Pulmonary artery endothelial cell (primary cell): ENCODE results near the gene SGMS1. TPM values are rescaled to one million over a fixed set of nuclear protein-coding genes. Genes with fewer than 3 reads are reported as not detected.
"Not testable (repeated sequence)": the region's sequence is repeated elsewhere in the genome, so short reads cannot be mapped to it uniquely, and the experiment has no call there.

Source experiments
- DNase-seq: peaks from one replicate; pipeline ENCODE4 v3.0.0-alpha.2; 2011; ENCODE audit warnings: low read depth, low spot score
- total RNA-seq: library from RNA; depleted of rRNA; stranded (reverse); fragments of >200 nt; gene quantifications from 2 replicates; pipeline ENCODE4 v1.2.3, GENCODE V29; 2014

SGMS1 gene
- total RNA-seq, 1 donor from 2014 or later: 34.2 TPM

GRCh38 chr10:50275650-50276235, 348.0 kb downstream of the SGMS1 start:
- DNase-seq: no peak

GRCh38 chr10:50272531-50272930, 351.2 kb downstream of the SGMS1 start:
- DNase-seq: no peak

- DNase-seq: no peak
Observed at GRCh38 chr10:50271564-50272250, 352.0 kb downstream of the SGMS1 start.

- not testable (repeated sequence) for DNase-seq
Observed at GRCh38 chr10:50267877-50268276, 355.9 kb downstream of the SGMS1 start.

DNA sequence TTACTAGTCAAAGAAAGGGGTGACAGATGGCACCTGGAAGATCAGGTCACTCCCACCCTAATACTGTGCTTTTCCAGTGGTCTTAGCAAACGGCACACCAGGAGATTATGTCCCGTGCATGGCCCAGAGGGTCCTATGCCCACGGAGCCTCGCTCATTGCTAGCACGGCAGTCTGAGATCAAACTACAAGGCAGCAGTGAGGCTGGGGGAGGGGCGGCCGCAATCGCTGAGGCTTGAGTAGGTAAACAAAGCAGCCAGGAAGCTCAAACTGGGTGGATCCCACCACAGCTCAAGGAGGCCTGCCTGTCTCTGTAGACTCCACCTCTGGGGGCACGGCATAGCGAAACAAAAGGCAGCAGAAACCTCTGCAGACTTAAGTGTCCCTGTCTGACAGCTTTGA, 361.1 kb downstream of the SGMS1 start:
- DNase-seq: not testable (repeated sequence)

- no peak for DNase-seq
Observed at GRCh38 chr10:50260791-50261281, 362.9 kb downstream of the SGMS1 start.

Other genes starting within 250 kb of the SGMS1 start
- 2.0 and 2.3 TPM in 2 replicates for gene ASAH2B, start 116.0 kb upstream of the SGMS1 start, total RNA-seq